H9 (cell line): ENCODE results near the gene BMPER. TPM values are rescaled to one million over a fixed set of nuclear protein-coding genes. Genes with fewer than 3 reads are reported as not detected.

ENCODE experiments used
- DNase-seq: peaks from one replicate; pipeline ENCODE4 v3.0.0-alpha.2; 2017
- H2AFZ ChIP-seq: one replicate; pipeline ENCODE4 v1.6.1; 2013; ENCODE audit warnings: mild to moderate bottlenecking, low read length, control low read depth, moderate library complexity
- H2AK5ac ChIP-seq: 2 replicates; pipeline ENCODE4 v1.6.1; 2013; ENCODE audit warnings: low read length, control low read depth, mixed read lengths; ENCODE audit not compliant: insufficient read length
- H2BK120ac ChIP-seq: one replicate; pipeline ENCODE4 v1.6.1; 2013; ENCODE audit warnings: low read depth, mild to moderate bottlenecking, low read length, control low read depth, inconsistent platforms; ENCODE audit not compliant: poor library complexity, severe bottlenecking
- H2BK12ac ChIP-seq: 2 replicates; pipeline ENCODE4 v1.6.1; 2013; ENCODE audit warnings: low read length, control low read depth, mixed read lengths, low read depth; ENCODE audit not compliant: insufficient read length
- H2BK15ac ChIP-seq: 2 replicates; pipeline ENCODE4 v1.6.1; 2013; ENCODE audit warnings: low read depth, low read length, control low read depth
- H2BK20ac ChIP-seq: one replicate; pipeline ENCODE4 v1.6.1; 2013; ENCODE audit warnings: low read depth, mild to moderate bottlenecking, low read length, control low read depth, inconsistent platforms; ENCODE audit not compliant: poor library complexity, severe bottlenecking
- H2BK5ac ChIP-seq: 2 replicates; pipeline ENCODE4 v1.6.1; 2013; ENCODE audit warnings: low read length, control low read depth, mixed read lengths; ENCODE audit not compliant: insufficient read length
- H3K14ac ChIP-seq: 2 replicates; pipeline ENCODE4 v1.6.1; 2013; ENCODE audit warnings: low read length, control low read depth; ENCODE audit not compliant: insufficient read depth
- H3K18ac ChIP-seq: 2 replicates; pipeline ENCODE4 v1.6.1; 2013; ENCODE audit warnings: low read depth, mild to moderate bottlenecking, mixed read lengths, low read length, control low read depth; ENCODE audit not compliant: insufficient read length
- H3K23ac ChIP-seq: 2 replicates; pipeline ENCODE4 v1.6.1; 2013; ENCODE audit warnings: low read length, control low read depth, mixed read lengths, low read depth; ENCODE audit not compliant: insufficient read length
- H3K23me2 ChIP-seq: 2 replicates; pipeline ENCODE4 v1.6.1; 2013; ENCODE audit warnings: low read depth, mild to moderate bottlenecking, mixed read lengths, low read length, control low read depth; ENCODE audit not compliant: insufficient read length, poor library complexity, severe bottlenecking
- H3K27ac ChIP-seq: 2 replicates; pipeline ENCODE4 v1.5.1; 2013; ENCODE audit warnings: low read length, control low read depth, mixed read lengths, low read depth; ENCODE audit not compliant: insufficient read length
- H3K27me3 ChIP-seq: 2 replicates; pipeline ENCODE4 v1.6.1; 2013; ENCODE audit warnings: low read length, control low read depth, inconsistent platforms; ENCODE audit not compliant: insufficient read depth
- H3K4ac ChIP-seq: 2 replicates; pipeline ENCODE4 v1.6.1; 2013; ENCODE audit warnings: low read depth, mild to moderate bottlenecking, control low read depth, inconsistent platforms, low read length, moderate library complexity
- H3K4me1 ChIP-seq: 2 replicates; pipeline ENCODE4 v1.6.1; 2013; ENCODE audit warnings: low read length, control low read depth, inconsistent platforms; ENCODE audit not compliant: insufficient read depth
- H3K4me2 ChIP-seq: 2 replicates; pipeline ENCODE4 v1.6.1; 2013; ENCODE audit warnings: low read length, control low read depth, mixed read lengths; ENCODE audit not compliant: insufficient read length, insufficient read depth
- H3K56ac ChIP-seq: 2 replicates; pipeline ENCODE4 v1.6.1; 2013; ENCODE audit warnings: low read depth, mild to moderate bottlenecking, mixed read lengths, low read length, control low read depth; ENCODE audit not compliant: insufficient read length
- H3K79me1 ChIP-seq: 2 replicates; pipeline ENCODE4 v1.6.1; 2013; ENCODE audit warnings: low read depth, mild to moderate bottlenecking, moderate library complexity, low read length, control low read depth, inconsistent platforms; ENCODE audit not compliant: insufficient read depth, poor library complexity, severe bottlenecking
- H3K79me2 ChIP-seq: 2 replicates; pipeline ENCODE4 v1.6.1; 2013; ENCODE audit warnings: low read length, control low read depth, inconsistent platforms; ENCODE audit not compliant: insufficient read depth
- H3K9ac ChIP-seq: 2 replicates; pipeline ENCODE4 v1.6.1; 2013; ENCODE audit warnings: low read length, control low read depth, mixed read lengths; ENCODE audit not compliant: insufficient read length; ENCODE audit errors: extremely low read depth
- H3K9me3 ChIP-seq: one replicate; pipeline ENCODE4 v1.6.1; 2013; ENCODE audit warnings: low read depth, low read length, inconsistent platforms; ENCODE audit not compliant: control insufficient read depth
- H3T11ph ChIP-seq: one replicate; pipeline ENCODE4 v1.6.1; 2013; ENCODE audit warnings: mild to moderate bottlenecking, low read length, control low read depth, inconsistent platforms
- H4K20me1 ChIP-seq: one replicate; pipeline ENCODE4 v1.6.1; 2013; ENCODE audit not compliant: control insufficient read depth, insufficient read length, insufficient read depth
- H4K5ac ChIP-seq: 2 replicates; pipeline ENCODE4 v1.6.1; 2013; ENCODE audit warnings: low read depth, mild to moderate bottlenecking, mixed read lengths, low read length, control low read depth; ENCODE audit not compliant: insufficient read length
- H4K8ac ChIP-seq: replicated peaks from 2 replicates; pipeline ENCODE4 v1.6.1; 2013; ENCODE audit warnings: low read length, control low read depth, mixed read lengths, low read depth; ENCODE audit not compliant: insufficient read length
- H4K91ac ChIP-seq: 2 replicates; pipeline ENCODE4 v1.6.1; 2013; ENCODE audit warnings: low read depth, mild to moderate bottlenecking, moderate library complexity, mixed read lengths, low read length, control low read depth; ENCODE audit not compliant: insufficient read length
- H3K27ac Mint-ChIP-seq, 3 experiments: 2 replicates in 2 of 3; 3 replicates in 1 of 3; pipeline ENCODE4 v1.8.0; 2020 to 2021; ENCODE audit warnings: mixed read lengths in 3 of 3, mild to moderate bottlenecking in 1 of 3, moderate library complexity in 1 of 3
- H3K27me3 Mint-ChIP-seq: 2 replicates; pipeline ENCODE4 v1.8.0; 2021; ENCODE audit warnings: low read depth, mild to moderate bottlenecking, moderate library complexity, mixed read lengths
- H3K36me3 Mint-ChIP-seq, 3 experiments: 2 replicates in 2 of 3; 3 replicates in 1 of 3; pipeline ENCODE4 v1.8.0; 2020 to 2021; ENCODE audit warnings: low read depth in 3 of 3, mixed read lengths in 3 of 3; ENCODE audit not compliant: insufficient read depth in 1 of 3
- H3K4me1 Mint-ChIP-seq, 2 experiments: 2 replicates each; pipeline ENCODE4 v1.8.0; 2020; ENCODE audit warnings: mixed read lengths in 2 of 2
- H3K4me3 Mint-ChIP-seq, 2 experiments: 2 replicates in 1 of 2; 3 replicates in 1 of 2; pipeline ENCODE4 v1.8.0; 2020 to 2021; ENCODE audit warnings: mild to moderate bottlenecking in 2 of 2, mixed read lengths in 2 of 2, moderate library complexity in 1 of 2
- H3K9me3 Mint-ChIP-seq, 2 experiments: 2 replicates in 1 of 2; 3 replicates in 1 of 2; pipeline ENCODE4 v1.8.0; 2020; ENCODE audit warnings: mild to moderate bottlenecking in 2 of 2, mixed read lengths in 2 of 2, moderate library complexity in 1 of 2
- CTCF ChIP-seq: fragments of 200-600 bp; sonication (generic); conservative IDR thresholded peaks from 3 replicates; pipeline ENCODE4 v1.8.0; 2021; ENCODE audit warnings: antibody characterized with exemption, mild to moderate bottlenecking
- WGBS: extraction: QIAGEN DNeasy Blood & Tissue Kit; methylation state at CpG from one replicate; pipeline ENCODE4 v1.1.7; 2013; ENCODE audit warnings: missing lambda C conversion rate, low lambda C conversion rate, mixed read lengths; ENCODE audit not compliant: insufficient read length; ENCODE audit errors: extremely low coverage; 5-methylcytosine and 5-hydroxymethylcytosine counted together
- total RNA-seq: library from RNA; stranded (reverse); gene quantifications from 2 replicates; pipeline ENCODE4 v1.2.1, GENCODE V29; 2021

The BMPER gene
- total RNA-seq, 1 experiment from 2014 or later: 0.20 TPM

GRCh38 chr7:34011017-34011695 is 105.8 kb downstream of the BMPER start:
- Histone ChIP-seq H3K27me3 (no peaks in the 10 kb centered on the region; the same call in 1 of the 2 replicates), H2BK15ac (no peak overlapping the region), H3K4ac (no peak overlapping the region), H4K8ac (no peak overlapping the region), H2BK12ac (no peak overlapping the region), H2BK120ac (no peak overlapping the region), H3K4me2 (no peak overlapping the region), H2AK5ac (no peak overlapping the region), H2BK5ac (no peak overlapping the region), H4K20me1 (no peaks in the 10 kb centered on the region), H3K79me2 (no peaks in the 10 kb centered on the region), H4K5ac (no peak overlapping the region), H4K91ac (no peak overlapping the region), H3K9me3 (no peaks in the 10 kb centered on the region), H2BK20ac (no peak overlapping the region), H3K23ac (no peak overlapping the region), H3K14ac (no peak overlapping the region), H3K4me1 (no peaks in the 10 kb centered on the region), H3K9ac (no peak overlapping the region), H3K27ac (no peak overlapping the region), H2AFZ (no peak overlapping the region), H3K56ac (no peak overlapping the region), H3T11ph (no peak overlapping the region), H3K18ac (no peak overlapping the region), H3K79me1 (no peaks in the 10 kb centered on the region), H3K23me2 (no peaks in the 10 kb centered on the region)
- H3K9me3 Mint-ChIP-seq: no peaks in the 10 kb centered on the region
- no peak overlapping the region for H3K27ac Mint-ChIP-seq
- TF ChIP-seq CTCF: no peak
- peaks cover 3 to 4% of the 10 kb centered on the region in 2 experiments; a peak in 2 of 4 replicates for H3K4me1 Mint-ChIP-seq
- no peak overlapping the region for H3K4me3 Mint-ChIP-seq
- no peak for DNase-seq
- no peaks in the 10 kb centered on the region for H3K36me3 Mint-ChIP-seq
- WGBS: no CpG with 5 or more reads among the region's 3 CpGs
- peaks cover 1% of the 10 kb centered on the region; the same call in 1 of the 2 replicates for H3K27me3 Mint-ChIP-seq
